Activated CD8-positive, alpha-beta memory T cell treated with anti-CD3 and anti-CD28 coated beads, Interleukin-2, amount 50 U/mL, for 48 hours (primary cell): ENCODE results near the gene DOCK10.

Source experiments
- DNase-seq: peaks from one replicate; pipeline ENCODE4 v3.0.0-alpha.2; 2020

The DOCK10 gene

DNA sequence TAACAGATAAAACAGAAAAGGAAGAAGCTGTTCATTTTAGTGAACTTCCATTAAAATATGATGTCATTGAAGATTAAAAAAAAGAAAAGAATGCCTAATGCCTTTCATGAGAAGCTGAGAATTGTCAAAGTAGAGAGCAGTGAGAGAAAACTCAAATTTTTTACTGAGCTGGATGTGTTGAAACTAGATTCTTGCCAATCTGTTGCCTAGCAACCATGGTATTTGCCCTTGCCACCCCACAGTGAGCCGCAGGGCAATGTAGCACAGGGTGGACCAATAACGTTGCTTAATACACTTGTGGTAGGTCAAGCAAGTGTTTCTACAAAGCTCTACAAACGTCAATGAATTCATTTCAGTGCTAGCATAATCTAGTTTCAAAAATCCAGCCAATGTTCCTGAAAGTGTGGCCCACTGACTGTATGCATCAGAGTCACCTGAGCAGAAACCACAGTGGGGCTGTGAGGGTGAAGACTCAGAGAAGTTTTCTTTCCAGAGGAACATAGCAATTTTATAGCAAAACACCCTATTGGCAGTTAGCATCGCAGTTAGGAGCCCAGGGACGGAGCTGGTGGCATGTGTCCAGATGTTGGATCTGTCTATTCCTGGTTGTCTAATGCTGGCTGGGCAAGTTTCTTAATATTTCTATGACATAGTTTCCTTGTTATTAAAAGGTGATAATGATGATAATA lies 132.2 kb downstream of the DOCK10 start:
- DNase-seq = no peak

DNA sequence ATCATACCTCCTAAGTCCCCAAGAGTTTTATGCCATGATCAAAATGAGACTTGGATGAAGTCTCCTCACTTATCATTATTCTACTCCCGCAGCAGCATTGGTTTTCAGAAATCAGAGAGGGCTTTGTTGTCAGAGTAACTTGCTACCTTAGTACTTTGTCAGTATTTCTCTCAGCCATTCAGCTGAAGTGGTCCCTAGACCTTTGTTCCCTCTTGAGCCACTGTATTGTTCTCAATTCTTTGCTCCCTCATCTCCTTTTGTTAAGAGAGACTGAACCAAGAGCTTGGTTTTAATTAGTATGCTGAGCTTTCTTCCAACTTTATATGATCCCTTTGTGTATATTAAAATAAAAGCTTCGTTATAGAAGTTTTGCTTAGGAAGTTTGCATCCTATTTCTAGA lies 133.4 kb downstream of the DOCK10 start:
- DNase-seq = no peak

DNA sequence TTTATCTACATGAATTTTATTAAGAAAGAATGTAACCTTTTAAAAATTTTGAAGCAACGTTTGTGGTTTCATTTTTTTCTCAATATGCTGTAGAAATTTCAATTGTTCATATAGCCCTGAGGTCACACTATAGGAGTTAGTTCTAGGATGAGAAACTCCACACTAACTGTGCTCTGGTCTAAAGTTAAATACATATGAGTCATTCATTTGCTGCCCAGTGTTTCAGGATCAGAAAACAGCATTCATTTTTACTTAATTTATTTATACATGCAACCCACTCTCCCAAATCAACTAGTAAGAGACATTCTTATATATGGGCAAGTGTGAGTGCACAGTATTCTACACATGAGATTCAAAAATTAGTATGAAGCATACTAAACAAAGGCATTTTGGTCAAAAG lies 137.9 kb downstream of the DOCK10 start:
- DNase-seq = no peak

- DNase-seq = no peak
These were observed 138.6 kb downstream of the DOCK10 start for GRCh38 chr2:224903621-224904020.

DNA sequence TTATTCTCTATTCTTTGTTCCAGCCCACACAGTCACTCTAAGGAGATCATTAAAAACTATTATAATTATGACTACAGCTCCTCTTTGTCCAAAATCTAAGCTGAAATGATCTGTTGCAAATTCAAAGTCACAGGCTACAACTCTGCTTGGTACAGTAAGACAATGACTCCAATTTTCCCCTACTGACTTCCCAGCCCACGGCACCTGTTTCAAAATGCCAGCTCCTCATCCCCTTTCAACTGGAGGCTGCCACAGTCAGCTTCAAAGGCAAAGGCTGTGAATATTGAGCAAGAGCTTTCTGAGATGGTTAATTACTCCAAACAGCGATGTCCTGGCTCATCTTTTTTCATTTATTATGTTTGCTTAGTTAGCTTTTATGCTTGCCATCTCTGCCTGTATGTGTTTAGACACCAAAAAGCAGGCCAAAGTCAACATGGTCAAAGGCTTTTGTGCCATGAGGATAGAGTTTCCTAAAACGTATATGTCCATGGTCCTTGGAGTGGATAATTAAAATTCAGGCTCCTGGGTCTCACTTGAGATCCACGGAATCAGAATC lies 141.1 kb downstream of the DOCK10 start:
- no peak for DNase-seq

DNA sequence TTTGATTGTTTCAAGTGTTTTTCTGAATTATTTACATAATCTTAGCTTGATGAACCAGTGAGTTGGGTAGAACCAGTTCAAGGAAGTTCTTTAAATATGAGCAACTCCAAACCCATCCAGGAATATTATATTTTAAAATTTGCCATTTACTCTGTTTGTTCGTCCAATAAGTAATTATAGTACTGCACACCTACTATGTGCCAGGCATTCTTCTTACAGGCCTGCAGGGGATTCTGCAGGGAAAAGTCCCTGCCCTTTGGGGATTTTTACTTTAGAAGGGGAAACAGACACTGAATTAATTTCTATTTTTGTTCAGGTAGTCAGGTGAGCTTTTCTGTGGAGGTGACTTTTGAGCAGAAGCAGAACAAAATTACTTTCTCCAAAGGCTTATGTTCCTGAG lies 146.9 kb downstream of the DOCK10 start:
- DNase-seq = no peak

DNA sequence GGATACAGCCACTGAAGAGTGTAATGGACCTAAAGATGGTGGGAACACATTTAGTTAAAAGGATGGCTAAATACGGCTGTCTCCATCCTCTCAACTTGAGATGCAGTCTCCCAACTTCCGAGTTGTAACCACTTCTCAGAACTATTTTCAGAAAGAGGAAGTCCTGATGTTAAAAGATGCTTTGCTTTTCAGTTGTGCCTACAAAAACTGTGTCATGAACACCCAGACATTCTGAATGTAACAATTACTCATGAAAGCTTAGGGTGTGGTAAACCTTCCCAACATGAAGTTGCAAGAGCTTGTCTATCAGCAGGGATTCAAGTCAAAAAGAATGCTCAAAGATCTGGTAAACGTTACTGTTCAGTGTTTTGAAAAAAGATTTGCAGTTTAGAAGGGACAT lies 147.9 kb downstream of the DOCK10 start:
- DNase-seq = no peak

DNA sequence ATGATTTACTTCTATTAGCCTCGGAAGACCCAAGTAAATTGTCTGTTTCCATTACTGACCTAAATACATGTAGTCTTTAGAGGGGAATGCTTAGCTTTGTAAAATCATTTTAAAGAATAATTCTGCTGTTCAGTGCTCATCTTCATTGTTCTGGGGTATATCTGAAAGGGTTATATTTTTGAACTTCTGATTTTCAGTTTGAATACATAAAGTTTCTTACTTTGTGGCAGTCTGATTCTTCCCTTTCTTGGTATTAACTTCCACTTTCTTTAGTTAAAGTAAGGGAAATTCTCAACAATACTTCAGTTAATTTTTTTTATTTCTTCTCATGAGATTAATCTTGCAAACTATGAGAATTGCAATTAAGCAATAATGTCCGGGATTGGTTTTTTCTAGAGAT lies 148.4 kb downstream of the DOCK10 start:
- DNase-seq = no peak

DNA sequence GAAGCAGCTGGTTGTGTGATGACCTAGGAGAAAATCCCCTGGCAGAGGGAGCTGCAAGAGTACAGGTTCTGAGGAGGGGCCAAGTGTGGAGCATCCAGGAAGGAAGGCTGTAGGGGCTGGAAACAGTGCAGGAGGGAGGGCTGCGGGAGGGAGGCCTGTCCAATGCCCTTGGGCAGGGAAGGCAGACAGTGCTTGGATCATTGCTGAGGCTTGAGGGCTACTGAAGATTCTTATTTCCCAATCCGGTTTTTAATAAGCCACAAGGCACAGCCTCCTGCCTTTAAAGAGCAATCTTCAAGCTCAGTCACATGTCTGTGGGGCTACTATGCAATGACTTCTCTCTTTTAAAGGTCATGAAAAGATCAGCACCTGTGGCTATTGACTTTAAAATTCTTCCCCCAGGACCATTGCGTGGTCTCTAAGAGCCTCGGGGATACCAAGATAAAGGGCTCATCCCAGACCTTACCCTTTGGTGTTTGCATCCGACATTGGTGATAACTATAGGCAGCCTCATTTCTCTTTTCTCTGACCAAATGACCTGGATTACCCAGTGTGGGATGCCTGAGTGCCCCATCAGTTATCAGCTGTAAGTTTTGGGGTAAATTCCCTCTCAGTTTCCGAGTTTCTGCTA lies 149.6 kb downstream of the DOCK10 start:
- no peak for DNase-seq

DNA sequence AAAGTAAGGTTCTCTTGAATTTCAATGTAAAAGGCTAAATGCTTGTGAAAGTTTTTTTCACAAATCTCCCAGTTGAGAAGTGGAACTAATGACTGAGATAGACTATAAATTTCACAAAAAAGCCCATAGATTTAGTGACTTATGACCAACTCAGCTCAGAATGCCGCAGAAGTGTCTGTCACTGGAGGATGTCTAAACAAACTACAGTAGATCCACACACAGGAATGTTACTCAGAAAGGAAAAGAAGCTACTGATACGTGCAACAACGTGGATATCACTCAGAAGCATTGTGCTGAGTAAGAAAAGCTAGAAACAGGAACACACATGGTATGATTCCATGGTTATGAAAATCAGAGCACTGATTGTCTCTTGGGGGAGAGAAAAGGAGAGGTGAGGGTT lies 151.9 kb downstream of the DOCK10 start:
- DNase-seq = no peak

GRCh38 chr2:224887141-224887540 lies 155.1 kb downstream of the DOCK10 start:
- no peak for DNase-seq

GRCh38 chr2:224885836-224886547 lies 156.3 kb downstream of the DOCK10 start:
- DNase-seq = no peak

GRCh38 chr2:224885291-224885690 lies 157.0 kb downstream of the DOCK10 start:
- no peak for DNase-seq

DNA sequence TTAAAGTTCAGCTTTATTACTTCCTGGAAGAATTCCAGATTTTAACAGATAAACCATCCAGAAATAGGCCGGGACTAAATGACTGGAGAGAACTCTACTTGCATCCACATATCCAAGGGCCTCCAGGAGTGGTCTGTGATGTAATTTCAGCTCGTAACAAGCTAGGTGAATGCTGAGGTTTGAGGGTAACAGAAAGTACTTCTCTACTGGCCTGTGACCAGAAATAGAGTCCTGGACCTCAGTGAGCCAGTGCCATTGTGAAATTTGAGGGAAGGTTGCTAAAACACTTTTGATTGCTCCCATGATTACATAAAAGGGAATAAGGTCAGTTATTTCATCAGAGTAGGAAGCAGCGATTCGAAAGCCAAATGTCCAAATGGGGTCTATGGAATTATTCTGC lies 158.1 kb downstream of the DOCK10 start:
- DNase-seq = no peak

DNA sequence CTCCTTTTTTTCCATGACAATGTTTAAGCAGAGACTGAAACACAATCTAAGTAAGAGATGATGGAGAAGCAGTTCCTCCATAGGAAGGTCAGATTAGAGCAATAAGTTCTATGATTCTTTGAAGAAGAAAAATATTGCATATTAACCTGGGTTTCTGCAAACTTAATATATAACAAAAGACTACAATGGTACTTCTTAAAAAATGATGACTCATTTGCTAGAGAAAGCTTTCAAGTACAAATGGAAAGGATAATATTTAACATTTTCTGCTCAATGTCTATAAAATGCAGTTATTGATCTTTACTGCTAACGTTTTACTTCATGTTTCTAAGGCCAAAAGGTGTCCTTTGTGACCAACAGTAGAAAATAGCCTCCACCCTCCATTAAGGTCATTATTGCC lies 158.6 kb downstream of the DOCK10 start:
- DNase-seq = no peak

DNA sequence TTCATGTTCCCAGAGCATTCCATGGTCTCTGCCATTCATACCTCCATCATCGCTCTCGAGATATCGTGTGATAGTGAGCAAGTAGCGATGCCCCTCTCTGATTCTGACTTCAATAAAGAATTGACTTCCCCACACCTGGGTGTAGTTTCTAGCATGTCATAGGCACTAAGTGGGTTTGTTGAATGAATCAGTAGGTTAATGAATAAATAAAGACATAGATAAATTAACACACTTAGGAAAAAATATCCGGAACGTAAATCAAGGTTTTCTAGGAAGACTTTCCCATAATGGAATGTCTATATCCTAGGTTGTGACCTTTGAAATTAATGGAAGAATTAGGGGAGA lies 159.1 kb downstream of the DOCK10 start:
- DNase-seq = no peak

GRCh38 chr2:224882291-224883171 lies 159.7 kb downstream of the DOCK10 start:
- no peak for DNase-seq

- no peak for DNase-seq
These were observed 160.4 kb downstream of the DOCK10 start for GRCh38 chr2:224881846-224882245.

DNA sequence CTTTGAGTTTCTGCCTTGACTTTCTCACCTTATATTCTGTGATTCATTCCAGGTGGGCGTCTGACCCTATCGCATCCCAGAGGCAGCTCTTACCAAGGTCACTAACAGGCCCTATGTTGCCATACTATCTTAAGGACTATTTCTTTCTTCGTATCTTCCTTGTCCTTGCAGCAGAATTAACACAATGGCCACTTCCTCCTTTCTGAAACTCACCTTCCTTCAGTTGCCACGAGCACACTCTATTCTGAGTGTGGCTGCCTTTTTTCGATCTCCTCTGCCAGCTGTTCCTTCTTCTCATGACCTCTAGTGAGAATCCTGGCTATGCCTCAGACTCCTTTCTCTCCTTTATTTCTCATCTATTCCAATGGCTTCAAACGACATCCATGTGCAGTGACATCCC lies 165.7 kb downstream of the DOCK10 start:
- DNase-seq = no peak

- no peak for DNase-seq
These were observed 166.4 kb downstream of the DOCK10 start for GRCh38 chr2:224875841-224876240.

DNA sequence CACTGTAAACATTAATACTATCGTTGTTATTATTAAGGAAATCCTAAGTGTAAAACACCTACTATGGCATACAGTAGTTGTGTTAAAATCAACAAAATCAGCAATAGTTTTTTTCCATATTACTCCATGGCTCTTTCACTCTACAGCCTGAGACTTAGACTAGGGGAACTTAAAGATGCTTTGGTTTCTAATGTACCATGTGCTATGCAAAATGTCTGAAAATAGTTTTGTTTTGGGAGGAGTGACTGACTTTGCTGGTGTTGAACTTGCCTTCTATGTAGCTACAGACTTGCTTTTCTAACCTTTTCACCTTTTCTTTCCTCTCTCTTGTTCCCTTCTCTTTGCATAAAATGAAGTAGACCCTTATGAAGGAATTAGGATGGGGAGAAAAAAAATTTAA lies 167.1 kb downstream of the DOCK10 start:
- no peak for DNase-seq

DNA sequence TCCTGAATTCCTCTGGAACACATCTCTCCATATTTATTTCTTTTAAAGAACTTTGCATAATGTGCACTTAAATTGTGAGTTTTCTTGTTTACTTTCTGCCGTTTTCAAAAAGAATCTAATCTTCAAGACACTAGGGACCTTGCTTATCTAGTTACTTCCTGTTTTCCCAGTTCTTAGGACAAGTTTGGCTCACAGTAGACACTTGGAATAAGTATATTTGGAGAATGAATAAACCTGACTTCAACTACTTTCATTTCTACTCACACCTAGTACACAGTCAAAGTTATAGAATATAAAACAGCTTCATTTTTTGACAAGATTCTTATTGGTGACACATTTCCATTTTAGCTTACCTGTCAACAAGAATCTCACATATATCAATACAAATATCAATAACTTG lies 170.5 kb downstream of the DOCK10 start:
- no peak for DNase-seq

GRCh38 chr2:224870341-224870740 lies 171.9 kb downstream of the DOCK10 start:
- DNase-seq = no peak
